Middle frontal gyrus (tissue), 1 donor: ENCODE data around the gene MPC2.
"Not testable (repeated sequence)": the region's sequence is repeated elsewhere in the genome, so short reads cannot be mapped to it uniquely, and the experiment has no call there.

Experiments
- DNase-seq: peaks from one replicate; pipeline ENCODE4 v3.0.0-alpha.2; 2015; ENCODE audit warnings: low spot score; ENCODE audit errors: extremely low spot score

Gene MPC2

DNA sequence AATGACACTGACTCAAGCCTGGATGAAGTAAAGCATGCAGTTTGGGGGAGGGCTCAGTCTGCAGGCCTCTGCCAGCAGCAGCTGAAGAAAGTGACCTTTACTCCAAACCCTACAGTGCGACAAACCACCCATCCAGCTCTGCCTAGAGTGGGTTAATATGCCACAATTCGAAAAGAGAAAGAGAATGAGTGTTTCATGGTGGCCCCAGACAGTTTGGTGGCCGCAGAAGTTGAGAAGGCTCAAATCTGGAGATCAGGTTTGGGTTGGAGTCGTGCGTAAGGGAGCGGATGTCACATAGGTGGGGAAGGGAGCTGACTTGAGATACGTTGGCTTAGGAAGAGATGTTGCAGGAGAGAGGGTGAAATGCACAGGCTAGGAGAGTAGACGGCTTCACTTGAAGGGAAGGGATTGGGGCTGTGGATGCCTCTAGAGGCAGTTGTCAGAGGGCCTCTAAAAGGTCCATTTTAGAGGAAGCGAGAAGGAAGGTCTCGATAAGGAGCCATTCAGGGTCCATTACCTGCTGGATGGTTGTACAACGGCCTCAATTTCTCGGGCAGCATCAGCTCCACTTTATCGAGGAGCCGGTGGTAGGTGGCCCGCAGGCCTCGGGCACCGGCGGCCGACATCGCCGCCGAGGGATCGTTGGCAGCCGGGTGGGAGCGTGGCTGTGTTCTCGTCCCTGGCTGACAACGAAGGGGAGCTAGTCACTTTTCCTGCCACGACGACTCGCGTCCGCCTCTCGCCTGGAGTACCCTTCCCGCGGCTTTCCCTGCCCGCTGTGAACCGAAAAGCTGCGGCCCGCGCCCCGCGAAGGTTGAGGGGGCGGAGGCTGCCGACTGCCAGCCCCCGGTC, 1.4 kb downstream of the MPC2 start:
- peak; percentile 27 for DNase-seq

DNA sequence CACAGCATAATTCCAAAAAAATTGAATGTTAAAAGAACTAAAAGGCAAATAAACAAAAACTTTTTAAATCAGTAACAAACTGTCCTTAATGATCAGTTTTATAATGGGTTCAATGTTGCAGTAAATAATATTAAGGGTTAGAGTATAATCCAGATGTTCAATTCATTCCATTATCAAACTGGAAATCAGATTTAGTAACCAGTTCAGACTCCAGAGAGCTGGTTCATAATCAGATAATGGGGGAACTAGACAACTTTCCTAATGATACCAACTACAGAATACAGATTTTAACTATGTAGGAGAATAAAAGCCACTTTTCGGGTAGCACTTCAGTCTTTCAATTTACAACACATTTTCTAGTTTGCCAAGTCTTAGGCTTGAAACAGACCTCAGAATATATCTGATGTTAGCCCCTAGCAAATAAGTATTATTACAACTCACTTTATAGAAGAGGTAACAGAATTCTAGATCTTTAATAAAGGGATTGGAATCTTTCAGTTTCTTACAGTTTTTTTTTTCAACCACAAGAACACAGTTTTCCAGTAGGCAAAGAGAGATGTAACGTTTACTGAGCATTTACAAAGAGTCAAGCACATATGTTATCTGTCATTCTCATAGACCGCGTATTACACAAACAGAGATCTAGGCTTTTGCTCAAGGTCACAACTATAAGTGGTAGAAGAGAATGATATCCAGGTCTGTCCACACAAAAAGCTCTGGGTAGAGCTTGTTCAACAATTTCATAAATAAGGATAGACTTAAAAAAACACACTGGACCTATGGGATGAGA, 2.3 kb downstream of the MPC2 start:
- no peak for DNase-seq

DNA sequence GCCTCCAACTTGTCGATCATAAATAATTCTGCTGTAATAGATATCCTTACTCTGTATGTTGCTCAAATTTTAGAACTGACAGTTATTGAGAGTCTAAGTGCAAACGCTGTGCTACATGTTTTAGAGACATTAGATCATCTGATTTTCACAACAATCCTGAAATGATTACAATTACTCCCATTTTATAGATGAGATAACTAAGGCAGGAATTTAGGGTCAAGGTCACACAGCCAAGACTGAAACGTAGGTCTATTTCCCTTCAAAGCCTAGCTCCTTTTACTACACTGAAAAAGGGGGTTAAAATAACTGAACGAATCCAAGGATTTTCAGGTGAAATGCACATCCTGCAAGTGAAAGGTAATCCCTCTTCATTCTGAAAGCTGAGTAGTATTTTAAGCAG, 3.1 kb downstream of the MPC2 start:
- no peak for DNase-seq

DNA sequence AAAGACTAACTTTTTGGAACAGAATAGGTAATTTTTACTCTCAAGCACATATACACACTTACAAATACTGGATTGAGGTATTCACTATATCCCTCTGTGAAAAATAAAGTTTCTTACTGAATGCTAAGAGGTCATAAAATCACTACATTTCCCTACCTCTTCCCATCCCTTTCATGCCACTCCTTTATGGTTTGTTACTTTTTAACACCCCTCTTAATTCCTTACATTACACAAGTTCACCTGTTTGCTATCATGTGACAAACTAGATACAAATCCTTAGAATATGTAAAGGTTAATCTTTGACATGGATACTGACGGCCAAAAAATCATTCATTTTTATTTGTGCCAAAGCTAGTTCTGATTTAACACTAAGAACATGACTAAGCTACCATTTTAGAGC, 7.1 kb downstream of the MPC2 start:
- no peak for DNase-seq

DNA sequence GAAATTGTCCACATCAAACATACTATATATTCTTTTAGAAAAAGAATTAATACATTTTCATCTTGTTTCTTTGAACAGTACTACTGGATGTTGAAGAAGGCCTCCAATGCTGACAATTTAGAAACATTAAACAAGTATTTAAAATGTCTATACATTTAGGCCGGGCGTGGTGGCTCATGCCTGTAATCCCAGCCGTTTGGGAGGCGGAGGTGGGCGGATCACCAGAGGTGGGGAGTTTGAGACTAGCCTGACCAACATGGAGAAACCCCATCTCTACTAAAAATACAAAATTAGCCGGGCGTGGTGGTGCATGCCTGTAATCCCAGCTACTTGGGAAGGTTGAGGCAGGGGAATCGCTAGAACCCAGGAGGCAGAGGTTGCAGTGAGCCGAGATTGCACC, 8.0 kb downstream of the MPC2 start:
- not testable (repeated sequence) for DNase-seq

DNA sequence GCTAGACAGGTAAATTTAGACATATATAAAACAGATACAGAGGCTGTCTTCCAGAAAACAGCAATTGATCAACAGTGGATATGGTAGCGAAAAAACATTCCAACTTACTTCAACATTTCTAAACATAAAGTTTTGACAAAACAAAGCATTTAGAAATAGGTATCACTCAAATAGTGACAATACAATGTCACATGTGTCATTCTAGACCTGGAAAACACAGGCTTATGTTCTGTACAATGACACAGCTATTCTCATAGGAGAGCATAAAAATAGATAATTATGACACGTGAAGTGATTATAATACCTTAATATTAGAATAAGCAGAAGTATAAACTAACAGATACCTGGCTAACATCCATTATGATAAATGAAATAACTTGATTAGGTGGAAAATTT, 8.4 kb downstream of the MPC2 start:
- no peak for DNase-seq

DNA sequence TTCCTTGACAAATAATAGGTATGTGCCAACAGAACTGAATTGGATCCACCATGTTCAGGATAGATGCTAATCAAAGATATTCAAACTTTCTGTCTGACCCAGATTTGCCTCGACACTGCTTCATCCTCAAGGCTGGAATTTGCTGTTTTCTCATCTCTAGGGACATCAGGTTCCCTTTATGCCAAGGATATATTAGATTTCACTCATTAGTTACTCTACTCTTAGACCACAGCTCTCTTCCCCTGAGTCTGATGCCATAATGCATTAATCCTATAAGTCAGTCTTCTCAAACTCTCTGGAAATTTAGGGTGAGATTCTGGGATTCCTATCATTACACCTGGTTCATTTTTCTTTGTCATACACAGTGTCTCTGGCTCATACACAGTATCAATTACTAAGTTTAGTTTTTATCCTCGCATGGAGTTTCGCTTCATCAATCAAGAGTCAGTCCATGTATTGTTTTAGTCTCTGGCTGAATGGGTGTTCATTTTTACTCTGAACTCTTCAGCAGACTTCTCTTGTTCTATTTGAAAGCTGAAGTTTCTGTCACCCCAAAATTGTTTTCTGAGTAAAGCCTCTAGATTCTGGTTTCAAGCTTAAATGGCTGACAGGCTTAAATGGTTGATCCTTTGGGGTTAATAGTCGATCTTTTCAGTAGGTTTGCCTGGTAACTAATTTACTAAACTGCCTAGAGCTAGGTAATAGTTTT, 9.7 kb downstream of the MPC2 start:
- DNase-seq, result no peak

DNA sequence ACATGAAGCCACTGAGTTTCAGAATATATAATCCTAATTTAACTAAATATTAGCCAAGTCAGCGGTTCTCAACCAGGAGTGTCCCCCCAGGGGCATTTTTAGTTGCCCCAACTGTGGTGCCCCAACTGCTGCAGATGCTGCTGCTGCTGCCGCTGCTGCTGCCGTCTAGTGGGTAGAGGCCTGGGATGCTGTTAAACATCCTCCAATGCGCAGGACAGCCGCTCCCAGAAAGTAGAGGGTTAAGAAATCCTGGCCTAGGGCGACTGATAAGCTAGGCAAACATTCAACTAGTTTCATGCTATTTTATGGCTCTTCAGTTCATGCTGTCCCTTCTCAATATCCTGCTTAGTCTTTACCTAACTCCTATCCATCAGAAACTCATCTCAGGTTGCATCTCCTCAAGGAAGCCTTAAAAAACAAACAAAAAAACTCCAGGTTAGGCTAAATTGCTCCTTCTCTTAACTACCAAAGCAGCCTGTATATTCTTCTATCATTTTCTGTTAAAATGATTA, 10.3 kb downstream of the MPC2 start:
- no peak for DNase-seq

DNA sequence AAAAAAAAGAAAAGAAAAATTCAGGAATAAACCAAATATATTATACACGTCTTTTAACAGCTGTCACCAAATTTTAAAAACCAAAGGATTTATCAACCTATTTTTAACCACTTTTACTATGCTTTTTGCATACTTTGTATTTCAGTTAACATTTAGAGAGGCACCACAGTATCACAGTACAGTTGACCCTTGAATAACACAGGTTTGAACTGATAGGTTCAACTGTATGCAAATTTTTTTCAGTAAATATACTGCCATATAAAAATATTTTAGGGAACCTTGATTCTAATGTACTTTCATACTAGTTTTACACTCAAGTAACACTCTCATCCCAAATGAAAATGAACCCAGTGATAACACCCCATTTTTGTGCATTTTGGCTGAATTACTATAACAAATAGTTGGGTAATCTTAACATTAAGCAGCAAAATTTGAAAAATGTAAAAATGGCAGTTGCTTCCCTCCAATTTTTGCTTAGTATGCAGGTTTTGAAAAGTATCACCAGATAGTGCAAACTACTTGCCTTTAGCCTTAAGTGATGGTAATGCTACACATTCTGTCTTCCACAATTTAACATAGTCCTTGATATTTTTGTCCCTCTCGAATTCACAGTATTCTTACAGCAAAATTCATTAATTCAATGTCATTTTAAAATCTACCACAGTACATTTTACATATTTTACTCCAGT, 12.2 kb downstream of the MPC2 start:
- DNase-seq, result no peak

DNA sequence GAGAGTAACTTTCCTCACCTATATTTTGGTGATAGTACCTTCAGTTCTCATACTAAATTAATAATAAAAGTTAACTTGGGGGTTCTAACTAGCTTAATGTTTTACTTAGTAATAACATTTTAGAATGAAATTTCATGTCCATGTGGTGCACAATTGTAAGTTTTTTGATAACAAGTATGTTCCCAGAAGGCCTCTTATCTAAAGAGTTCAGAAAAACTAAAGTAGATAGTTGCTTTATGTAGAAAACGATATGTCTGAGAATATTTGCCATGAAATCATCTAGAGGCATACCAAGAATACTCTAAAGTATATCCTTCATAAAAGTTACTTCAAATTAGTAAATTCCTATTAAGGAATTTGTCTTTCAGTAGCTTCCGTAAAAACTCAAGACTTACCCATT, 12.8 kb downstream of the MPC2 start:
- DNase-seq, result no peak

DNA sequence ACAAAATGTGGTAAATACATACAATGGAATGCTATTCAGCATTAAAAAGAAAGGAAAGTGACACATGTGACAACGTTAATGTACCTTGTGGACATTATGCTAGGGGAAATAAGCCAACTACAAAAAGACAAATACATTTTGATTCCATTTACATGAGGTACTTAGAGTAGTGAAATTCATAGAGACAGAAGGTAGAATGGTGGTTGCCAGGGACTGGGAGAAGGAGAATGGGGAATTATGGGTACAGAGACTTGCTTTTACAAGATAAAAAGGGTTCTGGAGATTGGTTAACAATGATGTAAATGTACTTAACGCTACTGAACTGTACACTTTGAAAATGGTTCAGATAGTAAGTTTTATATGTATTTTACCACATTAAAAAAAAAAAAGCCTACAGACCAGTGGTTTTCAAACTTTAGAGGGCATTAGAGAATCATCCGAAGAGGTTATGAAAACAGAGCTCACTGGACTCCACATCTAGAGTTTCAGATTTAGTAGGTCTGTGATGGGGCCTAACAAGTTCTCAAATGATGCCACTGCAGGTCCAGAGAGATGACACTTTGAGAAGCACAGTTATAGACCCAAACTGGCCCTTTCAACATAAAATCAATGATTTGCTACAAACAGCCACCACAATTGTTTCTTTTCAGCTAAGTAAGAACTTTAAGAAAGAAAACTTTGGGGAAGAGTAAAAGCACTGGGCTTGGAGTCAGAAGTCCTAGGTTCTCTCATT, 13.4 kb downstream of the MPC2 start:
- no peak for DNase-seq

DNA sequence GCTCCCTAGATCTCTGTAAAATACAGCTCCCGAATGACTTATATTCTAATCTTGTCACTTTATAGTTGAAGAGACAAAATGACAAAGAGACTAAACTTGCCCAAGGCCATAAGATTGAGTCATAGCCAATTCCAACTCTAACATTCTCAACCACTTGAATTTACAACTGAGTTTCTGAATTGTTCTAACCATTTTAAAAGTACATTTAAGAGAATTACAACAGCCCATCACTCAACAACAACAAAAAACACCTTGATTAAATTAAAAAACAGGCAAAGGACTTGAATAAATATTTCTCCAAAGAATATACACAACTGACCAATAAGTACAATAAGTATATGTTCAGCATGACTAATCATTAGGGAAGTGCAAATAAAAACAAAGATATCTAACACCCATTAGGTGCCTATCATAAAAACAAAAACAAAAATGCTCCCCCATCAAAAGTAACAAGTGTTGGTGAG, 14.2 kb downstream of the MPC2 start:
- DNase-seq, result no peak

DNA sequence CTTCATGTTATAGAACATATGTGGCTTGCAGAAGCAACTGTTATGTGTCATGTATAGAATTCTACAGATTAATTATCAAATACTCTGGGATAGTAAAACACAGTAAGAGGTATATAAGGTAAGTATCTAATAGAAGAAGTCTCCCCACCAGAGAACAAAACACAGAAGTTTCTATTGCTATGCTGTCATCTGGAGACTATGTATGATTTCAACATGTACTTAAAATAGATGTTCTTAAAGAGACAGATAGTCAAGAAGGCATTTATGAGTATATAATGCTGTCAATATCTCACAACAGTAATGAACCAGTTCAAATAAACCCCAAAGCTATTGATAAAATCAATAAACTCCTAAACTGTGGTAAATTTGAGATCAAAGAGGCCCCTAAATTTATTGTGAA, 14.8 kb downstream of the MPC2 start:
- DNase-seq, result no peak

DNA sequence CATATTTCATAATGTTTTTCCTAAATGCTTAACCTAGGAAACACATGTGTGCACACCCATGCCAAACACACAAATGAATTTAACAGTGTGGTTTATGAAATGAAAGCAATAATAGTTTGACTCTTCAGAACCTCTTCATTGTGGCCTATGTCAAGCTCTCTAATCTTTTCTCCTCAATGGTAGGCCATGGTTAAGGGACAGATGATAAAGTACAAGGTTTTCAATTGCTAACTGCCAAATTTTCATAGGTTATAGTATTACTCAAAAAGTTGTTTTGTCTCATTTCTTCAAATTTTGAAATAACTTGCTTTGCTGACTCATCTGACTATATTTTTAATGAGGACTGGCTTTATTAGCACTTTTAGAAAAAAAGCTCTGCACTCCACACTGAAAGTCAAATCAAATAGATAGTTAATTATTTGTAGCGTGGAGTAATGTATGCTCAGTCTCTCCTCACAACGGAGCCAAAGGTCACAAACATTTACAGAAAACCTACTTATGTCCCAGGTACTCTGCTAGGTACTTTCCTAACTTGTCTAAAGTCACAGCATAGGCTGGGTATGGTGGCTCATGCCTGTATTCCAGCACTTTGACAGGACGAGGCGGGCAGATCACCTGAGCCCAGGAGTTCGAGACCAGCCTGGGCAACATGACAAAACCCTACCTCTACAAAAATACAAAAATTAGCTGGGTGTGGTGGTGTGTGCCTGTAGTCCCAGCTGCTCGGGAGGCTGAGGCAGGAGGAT, 19.9 kb downstream of the MPC2 start:
- no peak for DNase-seq

DNA sequence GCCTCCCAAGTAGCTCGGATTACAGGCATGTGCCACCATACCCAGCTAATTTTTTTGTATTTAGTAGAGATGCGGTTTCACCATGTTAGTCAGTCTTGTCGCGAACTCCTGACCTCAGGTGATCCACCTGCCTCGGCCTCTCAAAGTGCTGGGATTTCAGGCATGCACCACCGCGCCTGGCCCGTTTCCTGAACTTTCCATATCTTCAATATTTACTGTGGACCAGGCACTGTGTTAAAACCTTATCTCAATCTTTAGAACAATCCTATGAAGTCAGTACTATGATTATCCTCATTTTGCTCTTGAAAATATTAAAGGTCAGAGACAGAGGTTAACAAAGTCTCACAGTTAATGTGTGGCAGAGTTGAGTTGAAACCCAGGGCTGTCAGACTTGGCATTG, 21.3 kb downstream of the MPC2 start:
- DNase-seq, result no peak

DNA sequence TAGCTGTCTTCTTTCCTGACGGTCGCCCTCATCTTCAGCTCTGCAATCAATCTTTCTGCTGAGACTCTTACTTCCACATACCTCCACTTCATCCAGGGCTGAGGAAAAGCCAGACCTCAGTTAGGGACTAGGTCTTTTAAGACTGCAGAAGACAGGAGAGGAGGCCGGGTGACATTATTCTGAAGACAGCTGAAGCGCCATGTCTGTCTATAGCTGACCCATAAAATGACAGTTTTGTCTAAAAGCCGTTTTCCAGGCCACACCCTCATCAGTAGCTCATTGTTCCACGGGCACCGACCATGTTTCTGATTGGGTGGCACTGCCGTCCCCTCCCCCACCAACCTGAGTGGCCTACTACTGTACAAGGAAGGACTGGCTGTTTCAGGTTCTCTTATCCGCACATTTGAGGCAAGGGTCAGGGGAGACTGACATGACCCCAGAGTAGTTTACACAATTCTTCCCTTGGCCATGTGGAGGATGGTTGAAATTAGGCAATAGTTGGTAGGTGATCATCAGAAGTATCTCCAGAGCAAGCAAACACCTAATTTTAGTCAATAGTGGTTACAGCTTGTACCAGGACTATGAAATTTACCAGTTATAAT, 22.9 kb downstream of the MPC2 start, which contains the start of gene ADCY10:
Gene ADCY10 (minus strand): TSS at position 240 of the 602 bp plus-strand sequence. CDS start 8,994 bp downstream, outside the sequence.
- no peak for DNase-seq

DNA sequence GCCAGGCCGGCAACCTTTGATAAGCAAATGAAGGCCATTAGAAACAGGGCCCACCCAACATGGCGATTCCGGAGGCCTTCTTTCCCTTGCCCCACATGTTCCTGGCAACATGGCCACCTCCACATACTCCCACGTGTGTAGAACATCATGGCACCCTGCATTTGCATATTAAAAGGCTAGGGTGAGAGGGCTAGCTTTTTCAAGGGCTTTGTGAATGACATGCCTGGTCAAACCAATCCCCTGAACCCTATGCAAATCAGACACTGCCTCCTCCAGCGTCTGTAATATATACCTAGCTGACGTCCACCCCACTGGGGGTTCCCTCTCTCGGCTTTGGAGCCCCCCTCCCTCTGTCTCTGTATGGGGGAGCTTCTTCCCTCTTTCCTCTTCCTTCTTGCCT, 24.6 kb downstream of the MPC2 start:
- DNase-seq, result no peak

DNA sequence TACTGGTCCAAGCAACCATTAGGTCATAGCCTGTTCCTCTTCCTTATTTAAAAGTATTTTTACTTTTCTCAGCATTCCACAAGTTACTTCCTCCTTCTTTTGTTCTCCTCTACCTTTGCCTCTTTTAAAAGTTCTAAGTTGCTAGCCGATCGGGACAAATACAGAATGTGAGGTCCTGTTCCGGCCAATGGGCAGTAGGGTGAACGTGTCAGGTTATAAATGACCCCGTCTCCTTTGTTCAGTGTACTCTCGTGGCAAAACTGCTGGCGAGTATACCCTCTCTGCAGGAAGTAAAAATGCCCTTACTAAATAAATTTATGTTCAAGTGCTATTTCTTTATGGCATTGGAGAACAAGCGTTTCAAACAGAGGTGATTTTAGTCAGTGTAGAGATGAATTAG, 25.5 kb downstream of the MPC2 start:
- DNase-seq, result no peak

DNA sequence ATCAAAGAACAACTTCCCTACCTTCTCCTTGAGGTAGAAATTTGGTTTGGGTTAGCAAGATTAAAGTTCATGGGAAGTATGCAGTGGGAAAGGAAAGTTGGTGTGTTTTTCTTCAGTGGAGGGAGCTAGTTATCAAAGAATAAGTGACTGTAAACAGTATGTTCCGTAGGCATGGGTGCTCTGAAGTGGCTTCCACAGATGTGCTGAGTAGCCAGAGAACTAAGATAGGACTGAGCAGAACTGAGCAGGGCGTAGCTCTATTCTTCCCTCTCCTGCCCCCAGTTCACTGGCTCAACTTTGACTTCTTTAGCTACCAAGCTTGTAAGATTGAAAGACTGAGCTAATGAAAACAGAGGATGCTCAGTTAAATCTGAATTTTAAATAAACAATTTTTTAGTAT, 26.3 kb downstream of the MPC2 start:
- no peak for DNase-seq
